H7 (cell line): ENCODE data around the gene PAM. TPM values are rescaled to one million over a fixed set of nuclear protein-coding genes. Genes with fewer than 3 reads are reported as not detected.

Experiments
- DNase-seq: peaks from one replicate; pipeline ENCODE4 v3.0.0; 2012
- H3K27me3 ChIP-seq: 2 replicates; pipeline ENCODE4 v1.6.0; 2011; ENCODE audit warnings: mild to moderate bottlenecking, low read length; ENCODE audit not compliant: control insufficient read depth, insufficient read depth
- H3K36me3 ChIP-seq: replicated peaks from 2 replicates; pipeline ENCODE4 v1.5.1; 2011; ENCODE audit warnings: low read length; ENCODE audit not compliant: control insufficient read depth, insufficient read depth
- H3K4me3 ChIP-seq: 2 replicates; pipeline ENCODE4 v1.5.1; 2011; ENCODE audit warnings: low read depth, mild to moderate bottlenecking, control low read depth, low read length, moderate library complexity; ENCODE audit not compliant: insufficient read depth
- total RNA-seq: library from RNA; depleted of rRNA; stranded (reverse); fragments of >200 nt; shearing (Covaris generic); gene quantifications from 2 replicates; pipeline ENCODE4 v1.2.3, GENCODE V29; 2014

The PAM gene
- total RNA-seq, 1 experiment from 2014 or later: 33.9 TPM

DNA sequence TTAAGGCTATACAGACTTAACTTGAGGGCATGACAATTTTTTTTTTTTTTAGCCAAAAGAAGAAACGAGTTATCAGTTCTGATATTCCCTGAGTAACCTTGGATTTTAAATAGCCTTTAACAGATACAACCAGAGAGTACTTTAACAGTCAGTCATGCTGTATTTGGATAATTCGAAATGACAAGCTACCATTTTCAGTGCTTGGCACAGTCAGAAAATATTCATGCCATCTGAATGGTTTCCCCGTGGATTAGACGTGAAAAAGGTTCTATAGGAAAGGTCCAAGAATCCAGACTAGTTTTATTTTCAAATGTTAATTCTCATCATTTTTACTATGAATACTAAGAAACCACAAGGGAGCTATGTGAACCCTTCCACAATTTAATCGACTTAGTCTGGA lies 165.7 kb downstream of the PAM start:
- Histone ChIP-seq H3K4me3 (no peak overlapping the region), H3K27me3 (no peaks in the 10 kb centered on the region), H3K36me3 (no peaks in the 10 kb centered on the region)
- DNase-seq: no peak

DNA sequence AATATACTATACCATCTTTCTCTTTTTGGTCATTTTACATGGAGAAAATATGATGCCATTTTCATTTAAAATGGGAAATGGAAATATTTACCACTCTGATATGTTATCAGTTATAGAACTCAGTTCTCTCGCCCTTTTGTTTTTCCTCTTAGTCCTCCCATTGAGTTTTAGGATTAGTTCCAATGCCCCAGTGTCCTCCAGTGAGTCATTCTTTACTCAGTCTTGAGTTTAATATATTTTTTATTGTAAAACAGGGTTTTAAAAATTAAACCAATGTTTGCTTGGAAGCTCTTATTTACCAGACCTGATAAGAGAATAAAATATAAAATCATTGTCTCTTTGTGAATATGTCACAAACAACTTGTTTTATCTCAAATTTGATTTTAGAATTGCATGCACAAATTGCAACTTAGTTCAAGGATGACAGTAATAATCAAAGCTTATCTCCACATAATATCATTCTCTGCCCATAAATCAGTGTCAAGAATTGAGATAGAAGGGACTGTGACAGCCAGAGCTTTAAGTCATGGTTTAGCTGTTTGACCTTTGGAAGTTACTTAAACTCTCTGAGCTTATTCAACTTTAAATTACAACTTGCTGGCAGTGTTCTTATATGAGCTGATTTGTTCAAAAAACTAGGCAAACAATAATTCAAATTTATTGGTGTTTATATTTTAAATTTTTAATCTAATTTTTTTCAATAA lies 166.4 kb downstream of the PAM start:
- no peaks in the 10 kb centered on the region for H3K27me3 ChIP-seq
- no peaks in the 10 kb centered on the region for H3K36me3 ChIP-seq
- DNase-seq: no peak
- no peak overlapping the region for H3K4me3 ChIP-seq

DNA sequence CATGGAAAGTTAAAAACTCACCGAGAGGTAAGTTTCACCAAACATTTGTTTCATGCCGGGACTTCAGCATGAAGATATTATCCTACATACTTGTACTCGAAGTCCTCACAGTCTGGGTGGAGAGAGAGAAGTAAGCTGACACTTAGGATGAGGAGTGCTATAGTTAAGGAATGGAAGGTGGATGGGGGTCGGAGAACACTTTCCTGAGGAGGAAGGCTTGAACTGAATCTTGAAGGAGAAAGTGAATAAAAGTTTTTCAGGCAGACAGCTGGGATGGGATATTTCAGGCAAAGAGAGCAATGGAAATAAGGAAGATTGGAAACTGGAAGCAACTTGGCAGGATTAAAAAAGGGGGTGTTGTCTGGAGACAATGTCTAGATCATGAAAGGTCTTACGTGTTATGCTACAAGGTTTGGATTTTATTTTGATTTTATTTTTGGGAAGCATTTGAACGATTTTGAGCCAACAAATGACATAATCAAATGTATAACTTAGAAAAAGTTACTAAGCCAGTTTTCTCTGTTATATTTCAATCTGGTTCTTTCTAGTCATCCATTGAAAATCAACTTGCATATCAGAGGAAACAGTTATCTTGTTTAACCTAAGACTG lies 167.1 kb downstream of the PAM start:
- H3K36me3 ChIP-seq: no peaks in the 10 kb centered on the region
- DNase-seq: no peak
- no peak overlapping the region for H3K4me3 ChIP-seq
- H3K27me3 ChIP-seq: no peaks in the 10 kb centered on the region

DNA sequence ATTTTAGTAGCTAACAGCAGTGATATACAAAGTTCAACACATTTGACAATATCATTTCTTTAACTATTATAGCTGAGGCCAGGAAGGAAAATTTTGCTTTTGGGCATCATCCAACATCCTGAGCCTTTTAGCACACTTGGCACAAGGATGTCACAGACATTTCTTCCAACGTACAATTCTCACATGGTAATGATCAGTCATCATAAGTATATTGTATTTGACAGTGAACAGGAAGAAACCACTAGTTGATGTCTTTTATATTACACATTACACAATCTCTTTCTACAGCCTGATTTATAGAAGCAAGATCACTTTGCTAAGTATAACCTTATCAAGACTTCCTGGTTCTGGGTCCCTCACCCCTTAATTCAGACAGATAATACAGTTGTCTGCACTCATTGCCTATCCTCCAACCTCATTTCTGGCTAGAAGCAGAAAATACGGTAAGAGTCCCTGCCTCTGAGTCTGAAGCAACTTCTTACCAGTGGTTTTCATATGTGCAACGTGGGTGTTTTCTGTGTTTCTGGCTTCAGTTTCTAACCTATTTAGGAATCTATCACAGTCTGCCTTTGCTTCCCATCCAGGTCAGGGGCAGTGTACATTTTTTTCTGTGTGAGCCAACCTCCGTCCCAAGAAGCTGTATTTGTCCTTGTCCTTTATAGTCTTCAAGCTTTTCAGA lies 167.8 kb downstream of the PAM start:
- no peak for DNase-seq
- H3K36me3 ChIP-seq: no peaks in the 10 kb centered on the region
- H3K27me3 ChIP-seq: no peaks in the 10 kb centered on the region
- no peak overlapping the region for H3K4me3 ChIP-seq

DNA sequence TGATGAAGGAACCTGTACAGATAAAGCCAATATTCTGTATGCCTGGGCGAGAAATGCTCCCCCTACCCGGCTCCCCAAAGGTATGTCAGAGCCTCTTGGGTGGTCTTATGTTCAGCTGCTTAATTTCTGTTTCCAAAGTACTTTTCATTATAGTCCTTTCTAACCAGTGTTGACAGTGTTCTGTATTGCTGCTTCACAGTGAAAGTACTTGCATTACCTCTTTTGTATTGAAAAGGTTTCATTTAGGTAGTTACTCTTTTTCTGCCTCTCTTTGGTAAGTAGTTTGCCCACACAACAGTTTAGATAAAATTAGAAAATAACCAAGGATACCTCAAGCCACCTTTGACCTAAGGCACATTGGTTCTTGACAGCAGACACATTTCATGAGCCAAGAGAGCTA lies 169.9 kb downstream of the PAM start:
- Histone ChIP-seq H3K36me3 (no peaks in the 10 kb centered on the region), H3K27me3 (no peaks in the 10 kb centered on the region), H3K4me3 (no peak overlapping the region)
- DNase-seq: no peak

DNA sequence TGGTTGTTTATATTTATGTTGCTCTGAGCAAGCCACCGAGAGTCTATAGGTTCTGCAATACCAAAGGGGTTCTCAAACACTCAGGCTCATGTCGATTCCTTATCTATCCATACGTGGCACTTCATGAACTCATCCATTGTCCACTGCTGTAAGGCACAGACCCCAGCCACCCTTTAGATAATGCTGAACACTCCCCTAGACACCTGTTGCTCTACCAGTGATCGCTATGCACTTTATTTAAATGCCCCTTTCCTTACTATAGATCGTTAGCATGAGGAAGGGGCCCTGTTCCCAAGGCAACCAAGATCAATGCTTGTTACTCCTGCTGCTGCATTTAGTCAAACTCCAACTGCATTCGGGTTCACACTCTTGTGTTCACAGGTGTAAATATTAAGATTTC lies 171.9 kb downstream of the PAM start:
- H3K36me3 ChIP-seq: no peaks in the 10 kb centered on the region
- no peaks in the 10 kb centered on the region for H3K27me3 ChIP-seq
- H3K4me3 ChIP-seq: no peak overlapping the region
- DNase-seq: no peak

DNA sequence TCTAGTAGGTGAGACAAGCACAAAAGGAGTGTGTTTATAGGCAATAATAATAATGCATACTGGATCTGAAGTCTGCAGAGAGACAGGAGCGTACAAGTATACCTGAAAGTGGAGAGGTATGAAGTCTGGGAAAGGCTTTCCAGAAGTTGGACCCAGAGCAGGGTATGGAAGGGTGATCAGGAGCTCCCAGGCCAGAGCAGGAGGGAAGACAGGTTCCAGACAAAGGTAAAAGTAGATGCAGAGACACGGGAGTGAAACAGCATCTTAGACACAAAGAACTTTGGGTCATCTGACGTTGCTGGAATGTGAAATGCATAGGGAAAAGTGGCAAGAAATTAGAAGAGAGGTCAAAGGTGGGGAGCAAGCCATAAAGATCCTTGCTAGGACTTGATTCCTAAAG lies 175.1 kb downstream of the PAM start:
- Histone ChIP-seq H3K4me3 (no peak overlapping the region), H3K27me3 (no peaks in the 10 kb centered on the region)
- no peak for DNase-seq

DNA sequence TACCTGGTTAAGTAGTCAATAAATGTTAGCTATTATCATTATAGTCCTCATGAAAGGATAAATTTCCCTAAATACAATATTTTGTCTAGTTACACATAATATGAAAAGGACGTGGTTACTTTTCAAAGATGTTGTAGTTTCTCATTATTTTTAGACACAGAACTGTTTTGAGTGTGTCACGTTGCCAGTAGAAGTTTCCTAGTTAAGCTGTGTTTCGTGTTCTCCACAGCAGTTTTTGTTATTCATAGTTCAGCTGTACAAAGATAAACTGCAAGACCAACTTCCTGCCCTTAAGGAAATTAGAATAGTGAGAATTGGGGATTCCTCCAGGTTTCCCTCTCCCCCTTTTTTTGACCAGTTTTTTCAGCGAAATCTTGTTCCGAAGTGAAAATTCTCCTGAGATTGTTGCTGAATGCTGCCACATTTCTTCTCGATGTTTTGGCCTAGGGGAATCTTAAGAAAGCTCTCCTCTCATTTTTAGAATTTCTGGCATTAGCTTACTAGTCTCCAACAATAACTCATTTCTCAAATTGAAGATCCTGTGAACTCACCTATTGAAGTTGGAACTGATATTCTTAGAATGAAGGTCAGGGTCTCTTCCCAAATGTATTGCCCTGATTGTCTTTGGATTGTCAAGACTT lies 176.1 kb downstream of the PAM start:
- Histone ChIP-seq H3K27me3 (no peaks in the 10 kb centered on the region), H3K36me3 (no peaks in the 10 kb centered on the region), H3K4me3 (no peak overlapping the region)
- DNase-seq: no peak

More for the DNA sequence above, 175.1 kb downstream of the PAM start:
- H3K36me3 ChIP-seq: no peaks in the 10 kb centered on the region

DNA sequence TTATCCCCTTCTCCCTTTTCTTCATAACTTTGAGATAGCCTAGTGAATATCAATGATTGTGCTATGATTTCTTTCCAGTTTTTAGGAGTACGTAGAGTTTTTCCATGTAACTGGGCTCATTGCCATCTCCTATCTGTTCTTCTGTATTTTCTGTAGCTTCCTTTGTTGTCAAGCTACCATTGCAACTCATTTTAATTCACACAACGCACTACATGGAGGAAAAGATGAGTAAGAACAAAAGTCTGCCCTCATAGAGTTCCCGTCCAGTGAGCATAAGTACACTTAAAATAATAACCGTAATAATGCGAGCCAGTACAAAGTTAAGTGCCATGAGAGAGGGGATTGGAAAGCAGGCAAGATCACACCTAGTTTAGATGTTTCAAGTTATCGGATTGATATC lies 177.7 kb downstream of the PAM start:
- H3K27me3 ChIP-seq: no peaks in the 10 kb centered on the region
- no peaks in the 10 kb centered on the region for H3K36me3 ChIP-seq
- no peak for DNase-seq
- H3K4me3 ChIP-seq: no peak overlapping the region

DNA sequence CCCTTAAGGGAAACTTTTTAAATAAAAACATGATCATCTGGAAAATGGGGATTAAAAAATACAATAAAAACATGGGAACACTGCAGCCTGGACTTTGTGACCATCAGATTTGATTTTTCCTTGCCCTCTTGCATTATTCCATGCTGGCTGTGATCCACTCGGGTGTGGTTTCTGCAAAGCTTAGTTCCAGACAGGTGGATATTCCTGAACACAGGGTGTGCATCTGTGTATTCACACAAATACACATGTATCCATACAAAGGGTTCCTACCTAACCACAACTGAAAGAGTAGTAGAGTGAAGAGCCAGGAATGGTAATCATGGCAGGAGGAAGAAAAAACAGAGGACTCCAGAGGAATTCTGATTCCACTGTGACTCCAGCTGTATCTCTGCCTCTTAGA lies 178.2 kb downstream of the PAM start:
- Histone ChIP-seq H3K27me3 (no peaks in the 10 kb centered on the region), H3K4me3 (no peak overlapping the region), H3K36me3 (no peaks in the 10 kb centered on the region)
- no peak for DNase-seq

DNA sequence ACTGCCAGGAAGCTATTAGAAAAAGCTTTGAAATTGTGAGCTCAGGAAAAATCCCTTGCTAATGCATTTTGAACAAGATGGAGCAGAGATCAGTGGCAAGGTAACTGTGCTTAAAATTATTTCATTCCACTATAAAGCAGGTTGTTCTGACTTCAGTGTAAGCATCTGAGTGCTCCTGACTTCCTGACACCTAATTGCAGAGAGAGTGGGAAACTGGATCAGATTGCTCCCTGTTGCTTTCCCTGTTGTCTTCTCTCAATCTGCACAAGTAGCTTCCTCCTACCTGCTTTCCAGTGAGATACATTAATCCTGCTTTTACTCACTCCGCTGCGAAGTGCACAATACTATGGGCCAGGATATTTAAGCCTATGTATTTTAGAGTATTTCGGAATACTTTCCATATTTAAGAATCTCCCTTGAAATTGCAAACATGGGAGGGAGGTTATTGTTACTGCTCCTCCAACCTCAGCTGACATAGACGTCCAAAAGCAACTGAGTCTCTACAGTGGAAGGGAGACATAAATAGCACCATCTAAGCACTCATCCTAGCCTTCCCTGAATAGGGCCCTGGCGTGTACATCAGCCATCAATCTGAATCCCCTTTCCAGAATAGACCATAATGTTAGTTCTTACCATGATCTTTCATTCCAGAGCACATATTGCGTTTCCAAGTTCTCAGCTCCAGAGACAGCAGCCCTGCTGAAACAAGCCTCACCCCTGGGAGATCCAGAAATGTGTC lies 178.8 kb downstream of the PAM start:
- Histone ChIP-seq H3K36me3 (no peaks in the 10 kb centered on the region), H3K27me3 (no peaks in the 10 kb centered on the region)
- no peak for DNase-seq

DNA sequence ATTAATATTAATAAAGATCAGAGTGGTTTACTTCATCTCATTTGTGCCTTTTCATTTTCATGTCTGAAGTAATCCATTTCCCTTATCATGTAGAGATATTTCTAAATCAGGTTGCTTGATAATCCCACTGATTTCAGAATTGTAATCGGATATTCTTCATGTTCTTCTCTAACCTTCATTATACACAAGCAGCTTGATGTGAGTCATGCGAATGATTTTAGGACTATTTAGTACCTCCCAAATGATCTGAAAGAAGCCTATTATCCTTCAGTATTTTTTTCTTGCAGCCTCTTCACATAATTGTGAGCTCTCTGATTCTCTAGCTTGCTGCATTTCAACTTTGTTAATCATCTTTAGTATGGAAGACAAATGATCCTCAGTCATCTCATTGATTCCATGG lies 182.8 kb downstream of the PAM start:
- H3K27me3 ChIP-seq: no peaks in the 10 kb centered on the region
- H3K36me3 ChIP-seq: no peaks in the 10 kb centered on the region
- H3K4me3 ChIP-seq: no peak overlapping the region
- no peak for DNase-seq

More for the DNA sequence above, 178.8 kb downstream of the PAM start:
- H3K4me3 ChIP-seq: no peak overlapping the region

DNA sequence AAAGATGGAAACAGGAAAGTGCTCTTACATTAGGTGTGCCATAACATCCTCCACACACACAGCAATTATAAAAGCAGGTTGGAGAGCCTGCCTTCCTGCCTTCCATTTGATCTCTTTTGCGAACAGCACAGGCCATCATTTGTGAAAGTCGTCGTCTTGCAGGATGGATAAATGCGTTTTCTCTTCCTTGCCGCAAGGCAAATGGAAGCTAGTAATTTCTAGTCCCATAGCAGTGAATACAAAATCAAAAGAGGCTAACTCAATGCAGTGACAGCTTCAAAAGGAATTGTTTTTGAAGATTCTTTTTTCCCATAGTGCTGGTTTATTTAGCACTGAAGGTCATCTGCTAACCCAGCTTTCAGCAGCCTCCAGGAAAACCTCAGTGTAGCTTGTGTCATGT lies 186.0 kb downstream of the PAM start:
- no peak overlapping the region for H3K4me3 ChIP-seq
- no peaks in the 10 kb centered on the region for H3K36me3 ChIP-seq
- H3K27me3 ChIP-seq: no peaks in the 10 kb centered on the region
- DNase-seq: no peak

DNA sequence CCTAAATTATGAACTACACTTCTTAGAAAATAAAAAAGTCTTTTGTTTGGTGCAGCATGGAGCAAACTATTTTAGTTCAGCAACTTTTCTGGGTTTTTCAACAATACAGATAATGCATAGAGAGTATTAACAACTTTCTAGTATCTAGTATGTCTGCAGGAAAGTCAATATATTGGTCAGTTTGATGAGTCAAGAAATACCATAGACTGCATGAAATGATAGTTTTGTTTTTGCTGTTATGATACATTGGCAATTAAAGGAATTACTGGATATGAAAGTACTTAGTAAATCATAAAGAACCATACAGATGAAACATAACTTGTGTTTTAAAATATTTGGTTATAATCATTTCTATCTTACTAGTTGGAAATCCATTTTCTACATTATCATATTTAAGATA lies 191.3 kb downstream of the PAM start:
- no peak for DNase-seq

More for the DNA sequence above, 191.3 kb downstream of the PAM start:
- Histone ChIP-seq H3K27me3 (no peaks in the 10 kb centered on the region), H3K36me3 (no peaks in the 10 kb centered on the region), H3K4me3 (no peak overlapping the region)
